ENCODE data around the gene DOCK4.

Gene DOCK4

DNA sequence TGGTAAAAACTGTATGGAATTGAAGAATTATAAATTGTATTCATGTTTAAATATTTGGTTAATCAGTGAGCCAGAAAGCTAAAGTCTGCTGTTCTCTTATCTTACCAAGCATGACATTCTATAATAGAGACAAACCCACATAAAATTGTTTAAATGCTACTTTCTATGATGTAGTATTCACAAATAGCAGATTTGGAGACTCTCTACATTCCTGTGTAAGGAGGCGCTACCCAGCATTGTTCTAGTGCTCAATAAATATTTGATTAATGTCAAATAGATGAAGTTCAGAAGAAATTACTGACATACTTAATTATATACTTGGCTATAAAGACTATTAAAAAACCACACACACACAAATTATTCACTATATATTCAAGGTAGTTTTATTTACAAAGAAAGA lies 49.8 kb downstream of the DOCK4 start:
- no peak for FAIRE-seq

GRCh38 chr7:112154690-112155089 lies 51.5 kb downstream of the DOCK4 start:
- no peak for FAIRE-seq

DNA sequence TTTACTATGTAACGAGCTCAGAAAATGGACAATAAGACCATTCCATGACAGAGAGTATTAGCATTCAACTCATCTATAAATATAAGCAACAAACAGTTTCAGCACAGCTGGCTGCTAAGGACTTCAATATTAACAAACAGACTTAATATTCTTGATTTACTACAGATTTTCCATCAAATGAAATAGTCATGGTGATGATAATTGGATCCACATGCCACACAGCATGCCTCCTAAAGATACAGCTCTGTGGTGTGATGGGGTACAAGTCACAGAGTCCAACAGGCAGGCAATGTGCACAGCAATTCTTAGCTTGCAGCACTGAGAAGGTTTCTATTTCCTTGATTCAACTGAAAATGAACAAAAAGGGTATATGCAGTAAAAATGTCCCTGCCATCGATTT lies 54.0 kb downstream of the DOCK4 start:
- FAIRE-seq, result no peak

GRCh38 chr7:112150823-112151641 lies 55.2 kb downstream of the DOCK4 start:
- FAIRE-seq, result no peak

DNA sequence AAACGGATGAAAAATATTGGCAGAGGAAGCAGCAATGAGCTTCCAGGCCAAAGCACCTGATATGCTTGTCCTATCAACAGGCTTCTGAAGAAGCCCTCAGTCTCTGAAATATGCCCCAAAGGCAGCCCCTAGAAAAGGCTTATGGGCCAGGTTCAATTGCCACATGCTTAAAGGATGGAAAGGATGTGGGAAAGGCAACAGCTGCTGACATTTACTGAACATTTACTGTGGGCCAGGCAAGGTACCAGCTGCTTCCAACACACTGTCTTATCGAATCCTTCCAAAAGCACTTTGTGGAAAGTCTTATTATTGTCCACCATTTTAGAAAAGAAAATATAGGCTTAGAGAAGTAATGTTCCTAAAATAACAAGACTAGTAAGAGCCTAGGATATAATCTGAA lies 56.5 kb downstream of the DOCK4 start:
- FAIRE-seq, result no peak

DNA sequence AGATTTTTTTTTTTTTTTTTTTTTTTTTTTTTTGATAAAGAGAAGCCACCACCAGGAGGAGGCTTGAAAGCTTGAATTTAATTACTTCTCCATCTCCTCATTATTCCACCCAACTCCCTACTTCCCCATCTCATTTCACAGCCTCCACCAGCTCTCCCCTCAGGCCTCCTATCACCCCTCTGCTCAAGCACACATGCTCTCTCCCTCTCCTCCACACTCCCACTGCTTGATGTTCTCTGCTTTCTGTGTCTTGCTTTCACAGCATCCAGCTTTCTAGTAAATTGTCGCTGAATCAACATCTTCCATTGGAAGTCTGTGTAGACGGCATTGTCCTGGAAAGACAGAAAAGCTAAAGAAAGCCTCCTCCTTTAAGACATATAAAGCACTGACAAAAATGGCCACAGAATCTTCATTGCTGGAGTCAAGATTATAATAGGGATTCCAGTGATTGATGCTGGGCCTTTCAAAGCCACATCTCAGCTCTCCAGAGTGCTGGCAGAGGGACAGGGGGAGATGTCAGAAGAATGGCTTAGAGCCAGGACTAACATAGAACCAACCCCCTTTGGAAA lies 58.3 kb downstream of the DOCK4 start:
- no peak for FAIRE-seq

GRCh38 chr7:112145206-112145605 lies 61.0 kb downstream of the DOCK4 start:
- FAIRE-seq, result no peak

- FAIRE-seq, result no peak
Observed at GRCh38 chr7:112144284-112145059, 61.7 kb downstream of the DOCK4 start.

DNA sequence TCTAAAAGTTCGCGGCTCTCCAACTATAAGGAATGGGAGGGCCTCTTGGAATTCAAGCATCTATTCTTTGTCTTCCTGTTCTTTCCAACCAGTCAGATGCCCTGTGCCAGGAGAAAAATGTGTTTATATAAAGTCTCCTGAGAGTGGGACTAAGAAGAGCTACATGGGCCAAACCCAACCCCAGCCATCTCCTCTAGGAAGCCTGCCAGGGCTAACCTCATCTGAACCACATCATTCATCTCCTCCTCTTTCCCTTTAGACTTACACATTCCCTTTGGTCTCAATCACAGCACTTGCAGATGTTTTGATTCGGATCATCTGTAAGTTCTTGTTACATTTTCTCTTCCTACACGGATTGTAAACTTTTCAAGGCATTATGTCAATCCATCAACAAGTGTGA lies 62.6 kb downstream of the DOCK4 start:
- no peak for FAIRE-seq

DNA sequence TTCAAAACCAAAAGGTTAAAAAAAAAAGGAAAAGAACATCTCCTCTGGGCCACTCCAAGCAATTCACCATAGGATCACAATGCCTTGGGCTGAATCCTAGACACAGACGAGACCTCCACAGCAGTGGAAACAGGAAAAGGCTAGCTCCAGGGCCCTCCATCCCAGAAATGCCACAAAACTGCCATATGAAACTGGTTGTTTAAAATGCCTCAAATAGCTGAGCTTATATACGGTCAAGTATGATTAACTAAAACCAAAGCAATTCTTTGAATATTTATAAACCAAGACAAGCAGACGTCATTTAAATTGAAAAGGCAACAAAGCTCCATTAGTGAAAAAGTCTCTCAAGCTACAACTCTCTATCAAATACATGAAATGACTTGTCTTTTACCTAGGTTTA lies 63.1 kb downstream of the DOCK4 start:
- FAIRE-seq, result no peak

GRCh38 chr7:112140600-112140999 lies 65.6 kb downstream of the DOCK4 start:
- no peak for FAIRE-seq

DNA sequence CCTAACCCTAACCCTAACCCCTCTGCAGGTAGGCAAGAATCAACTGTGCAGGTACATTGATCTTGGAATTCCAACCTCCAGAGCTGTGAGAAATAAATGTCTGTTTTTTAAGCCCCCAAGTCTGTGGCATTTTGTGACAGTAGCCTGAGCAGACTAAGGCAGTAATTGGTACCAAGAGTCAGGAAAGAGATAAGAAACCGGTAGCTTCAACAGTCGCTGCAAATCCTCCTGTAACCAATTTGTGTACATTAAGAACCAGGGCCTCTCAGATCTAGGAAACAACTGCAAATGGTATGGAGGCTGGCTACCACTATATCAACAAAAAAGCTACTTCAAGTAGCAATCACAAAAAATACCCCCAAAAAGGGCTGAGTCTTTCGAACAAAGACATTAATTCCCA lies 67.3 kb downstream of the DOCK4 start:
- FAIRE-seq, result no peak

GRCh38 chr7:112138325-112138852 lies 67.8 kb downstream of the DOCK4 start:
- no peak for FAIRE-seq

DNA sequence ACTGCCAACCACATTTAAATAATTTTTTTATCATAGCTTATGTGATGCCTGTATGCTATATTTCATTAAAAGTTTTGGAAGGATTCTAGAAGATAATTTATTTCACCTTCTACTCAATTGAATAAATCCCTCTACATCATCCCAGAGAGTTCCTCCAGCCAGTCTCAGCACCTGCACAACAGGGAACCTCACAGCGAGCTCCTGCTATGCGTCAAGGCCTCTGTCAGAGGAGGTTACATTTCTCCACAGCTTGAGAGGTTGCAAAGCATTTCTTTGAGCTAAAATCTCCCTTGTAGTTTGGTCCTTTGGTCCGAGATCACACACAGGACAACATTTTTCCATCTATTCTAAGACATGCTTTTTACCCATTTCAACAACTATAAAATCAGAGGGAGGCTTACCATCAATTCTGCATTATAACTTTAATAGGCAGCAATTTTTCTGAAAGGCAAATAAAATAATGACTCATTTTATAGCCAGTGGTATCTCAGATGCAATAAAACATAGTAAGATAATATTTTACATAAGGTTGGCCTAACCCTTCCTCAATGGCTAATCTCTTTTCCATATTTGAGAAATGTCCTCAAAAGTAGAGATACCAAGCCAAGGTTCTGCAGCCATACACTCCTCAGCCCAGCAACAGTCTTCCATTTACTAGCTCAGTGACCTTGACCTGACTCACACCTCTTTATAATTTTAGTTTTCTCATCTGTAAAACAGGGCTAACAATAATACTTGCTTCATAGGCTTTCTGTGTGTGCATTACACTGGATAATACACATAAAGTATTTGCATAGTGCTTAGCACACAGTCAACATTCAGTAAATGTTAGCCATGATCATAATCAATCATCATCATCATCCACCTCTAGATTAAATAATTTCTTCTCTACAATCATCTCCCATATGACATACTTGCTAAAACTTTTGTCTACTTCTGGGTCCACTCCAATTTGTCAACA lies 68.8 kb downstream of the DOCK4 start:
- FAIRE-seq, result no peak

GRCh38 chr7:112136271-112137008 lies 69.8 kb downstream of the DOCK4 start:
- no peak for FAIRE-seq

GRCh38 chr7:112135815-112136214 lies 70.4 kb downstream of the DOCK4 start:
- no peak for FAIRE-seq

- no peak for FAIRE-seq
Observed at GRCh38 chr7:112134039-112134438, 72.2 kb downstream of the DOCK4 start.

GRCh38 chr7:112133328-112133727 lies 72.9 kb downstream of the DOCK4 start:
- FAIRE-seq, result no peak

GRCh38 chr7:112132051-112132694 lies 74.0 kb downstream of the DOCK4 start:
- FAIRE-seq, result no peak

DNA sequence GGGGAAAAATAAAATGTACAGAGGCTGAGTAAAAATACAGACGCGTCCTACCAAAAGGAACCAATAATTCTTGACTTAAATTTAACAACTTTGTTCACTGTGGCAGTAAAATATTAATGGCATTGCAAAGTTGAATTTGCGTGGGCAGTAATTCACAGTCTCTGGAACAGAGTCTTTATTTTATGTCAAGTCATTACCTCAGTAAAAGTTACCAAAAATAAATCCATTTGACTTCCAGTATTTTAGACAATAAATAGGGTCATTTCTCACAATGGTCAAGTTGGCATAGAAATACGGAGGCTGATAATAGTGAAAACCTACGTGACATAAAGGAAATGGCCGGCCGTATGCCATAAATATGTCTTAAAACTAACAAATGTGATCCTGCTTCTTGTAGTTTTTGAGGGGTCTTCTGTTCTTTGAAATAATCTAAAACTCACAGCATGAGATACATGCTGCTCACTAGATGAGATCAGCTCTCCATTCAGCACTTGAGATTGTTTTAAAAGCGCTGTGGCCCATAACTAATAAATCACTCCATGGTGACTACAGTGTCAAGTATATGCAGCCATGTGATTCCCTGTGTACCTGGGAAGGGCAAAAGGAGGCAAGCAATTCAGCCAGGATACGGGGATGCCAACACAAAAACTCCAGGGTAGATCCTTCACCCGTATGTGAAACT lies 75.3 kb downstream of the DOCK4 start:
- no peak for FAIRE-seq

Data from colon (tissue), 2 donors.